K562 (cell line): ENCODE results near the gene ADGRG1. TPM values are rescaled to one million over a fixed set of nuclear protein-coding genes. Genes with fewer than 3 reads are reported as not detected.

Experiments
- ATF1 ChIP-seq, 2 experiments: fragments of 450-650 bp in 1 of 2; IDR thresholded peaks; 2 replicates each; pipeline ENCODE4 v1.6.1; 2016; ENCODE audit warnings: missing compliant biosample characterization in 1 of 2, missing genetic modification characterization in 1 of 2
- E2F3 ChIP-seq: fragments of 250-450 bp; sonication (Bioruptor Pico); IDR thresholded peaks from 2 replicates; pipeline ENCODE4 v1.4.0; 2020; ENCODE audit warnings: mild to moderate bottlenecking
- ETV5 ChIP-seq: sonication (generic); formaldehyde crosslinking; IDR thresholded peaks from 2 replicates; pipeline ENCODE4 v1.4.0; 2020; ENCODE audit warnings: low read depth, mild to moderate bottlenecking, missing genetic modification reagents
- FIP1L1 ChIP-seq: fragments of 200-400 bp; formaldehyde crosslinking; IDR thresholded peaks from 2 replicates; pipeline ENCODE4 v1.6.1; 2018; ENCODE audit warnings: mild to moderate bottlenecking, low read depth, low read length; ENCODE audit not compliant: poor library complexity, severe bottlenecking
- GATAD2A ChIP-seq: fragments of 450-650 bp; IDR thresholded peaks from 2 replicates; pipeline ENCODE4 v1.6.1; 2017
- IRF2 ChIP-seq: sonication (generic); formaldehyde crosslinking; IDR thresholded peaks from 2 replicates; pipeline ENCODE4 v1.8.1; 2022; ENCODE audit warnings: mild to moderate bottlenecking, missing genetic modification reagents
- NFE2L1 ChIP-seq: fragments of 450-650 bp; IDR thresholded peaks from 2 replicates; pipeline ENCODE4 v1.6.1; 2016; ENCODE audit warnings: missing genetic modification characterization, low read depth, mild to moderate bottlenecking, missing compliant biosample characterization, moderate library complexity, borderline replicate concordance
- PHB ChIP-seq: fragments of 250-450 bp; sonication (Bioruptor Pico); IDR thresholded peaks from 2 replicates; pipeline ENCODE4 v1.5.0; 2021
- SAFB2 ChIP-seq: fragments of 200-400 bp; formaldehyde crosslinking; IDR thresholded peaks from 2 replicates; pipeline ENCODE4 v1.6.1; 2018; ENCODE audit warnings: borderline replicate concordance, low read length, low read depth, moderate library complexity; ENCODE audit not compliant: severe bottlenecking
- SAP30 ChIP-seq: fragments of 200-600 bp; sonication (generic); IDR thresholded peaks from 2 replicates; pipeline ENCODE4 v1.6.1; 2012; ENCODE audit warnings: borderline replicate concordance, low read depth, mild to moderate bottlenecking, moderate library complexity, low read length, control low read depth, inconsistent platforms; ENCODE audit not compliant: insufficient read depth, poor library complexity, severe bottlenecking
- SMAD2 ChIP-seq: fragments of 150-350 bp; IDR thresholded peaks from 2 replicates; pipeline ENCODE4 v1.6.1; 2014; ENCODE audit warnings: low read depth, mild to moderate bottlenecking, low read length
- SMAD4 ChIP-seq: fragments of 250-450 bp; sonication (Bioruptor Pico); conservative IDR thresholded peaks from 2 replicates; pipeline ENCODE4 v1.8.0; 2021; ENCODE audit warnings: inconsistent platforms, mild to moderate bottlenecking, moderate library complexity
- SRSF7 ChIP-seq: fragments of 200-400 bp; formaldehyde crosslinking; optimal IDR thresholded peaks from 2 replicates; pipeline ENCODE3; 2017; ENCODE audit warnings: mild to moderate bottlenecking, low read depth, low read length
- STAT5A ChIP-seq: IDR thresholded peaks from 2 replicates; pipeline ENCODE4 v1.6.1; 2012; ENCODE audit warnings: low read length, inconsistent platforms, borderline replicate concordance
- TCF7 ChIP-seq: sonication (generic); IDR thresholded peaks from 2 replicates; pipeline ENCODE4 v1.6.1; 2016; ENCODE audit warnings: antibody characterized with exemption, borderline replicate concordance
- ZNF133 ChIP-seq: fragments of 250-450 bp; sonication (Bioruptor Pico); IDR thresholded peaks from 2 replicates; pipeline ENCODE4 v1.4.0; 2020; ENCODE audit warnings: mild to moderate bottlenecking
- ZNF217 ChIP-seq: sonication (generic); formaldehyde crosslinking; IDR thresholded peaks from 2 replicates; pipeline ENCODE4 v1.8.0; 2022; ENCODE audit warnings: mild to moderate bottlenecking, missing genetic modification reagents
- ZNF316 ChIP-seq: fragments of 450-650 bp; IDR thresholded peaks from 2 replicates; pipeline ENCODE4 v1.6.1; 2016
- ZNF324 ChIP-seq: fragments of 250-450 bp; sonication (Bioruptor Pico); IDR thresholded peaks from 2 replicates; pipeline ENCODE4 v1.4.0; 2020; ENCODE audit warnings: mild to moderate bottlenecking
- ZNF398 ChIP-seq: fragments of 250-450 bp; sonication (Bioruptor Pico); IDR thresholded peaks from 2 replicates; pipeline ENCODE4 v1.8.0; 2021; ENCODE audit warnings: moderate library complexity, mild to moderate bottlenecking, inconsistent platforms
- polyA plus RNA-seq, 8 experiments: library from polyadenylated mRNA; depleted of rRNA in 4 of 8; stranded (reverse) in 5 of 8; unstranded in 3 of 8; fragments of >200 nt; fragmentation: Nextera tagmentation in 2 of 8; fragmentation: Illumina TruSeq in 1 of 8; extraction: Ambion mirVana in 2 of 8; extraction: Trizol in 1 of 8; gene quantifications; 2 replicates each; pipeline versions ENCODE4 v1.2.1 to v1.2.3, GENCODE V29; 2011 to 2014; ENCODE audit warnings: inconsistent platforms in 1 of 8, missing spikeins in 1 of 8
- total RNA-seq, 7 experiments: library from RNA; depleted of rRNA in 6 of 7; stranded (reverse); fragments of >200 nt in 6 of 7; fragmentation: Illumina TruSeq in 2 of 7; extraction: Trizol in 2 of 7; gene quantifications; 2 replicates each; pipeline versions ENCODE4 v1.2.1 to v1.2.3, GENCODE V29; 2011 to 2021; ENCODE audit warnings: low replicate concordance in 1 of 7
- TF ChIP-seq, protein P1 (sequence below): sonication (generic); formaldehyde crosslinking; IDR thresholded peaks from 2 replicates; pipeline ENCODE4 v1.8.1; 2023; ENCODE audit warnings: mild to moderate bottlenecking, missing genetic modification reagents
- TF ChIP-seq, protein P2 (sequence below): fragments of 450-650 bp; formaldehyde crosslinking; IDR thresholded peaks from 2 replicates; pipeline ENCODE4 v1.4.0; 2020; ENCODE audit warnings: mild to moderate bottlenecking
- TF ChIP-seq, protein P3 (sequence below): fragments of 250-450 bp; sonication (Bioruptor Pico); IDR thresholded peaks from 2 replicates; pipeline ENCODE4 v1.4.0; 2020; ENCODE audit warnings: mild to moderate bottlenecking

Gene ADGRG1
- total and polyA plus RNA-seq, 9 of the 15 experiments (the other 6 are each of a cell fraction or from before 2014, with no cell fraction given) = 0.04 to 0.31 (median 0.16) TPM; not detected in 6

DNA sequence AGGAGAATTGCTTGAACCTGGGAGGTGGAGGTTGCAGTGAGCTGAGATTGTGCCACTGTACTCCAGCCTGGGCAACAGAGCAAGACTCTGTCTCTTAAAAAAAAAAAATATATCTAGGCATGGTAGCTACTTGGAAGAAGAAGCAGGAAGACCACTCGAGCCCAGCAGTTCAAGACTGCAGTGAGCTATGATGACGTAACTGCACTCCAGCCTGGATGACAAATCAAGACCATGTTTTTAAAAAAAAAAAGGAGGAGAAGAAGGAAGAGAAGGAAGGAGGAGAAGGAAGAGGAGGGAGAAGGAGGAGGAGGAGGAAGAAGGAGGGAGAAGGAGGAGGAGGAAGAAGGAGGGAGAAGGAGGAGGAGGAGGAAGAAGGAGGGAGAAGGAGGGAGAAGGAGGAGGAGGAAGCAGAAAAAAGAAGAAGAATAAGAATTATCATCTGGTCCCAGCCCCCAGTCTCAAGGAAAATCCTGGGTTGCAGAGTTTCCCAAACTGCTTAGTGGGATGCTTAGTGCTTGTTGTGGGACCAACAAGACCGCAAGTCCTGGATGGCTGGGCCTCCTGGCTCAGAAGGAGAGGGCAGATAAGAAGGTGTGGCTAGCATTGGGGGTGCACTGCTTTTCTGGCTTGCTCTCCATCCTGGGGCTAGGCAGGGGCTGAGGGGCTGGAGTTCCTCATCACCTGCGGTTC, 62.5 kb downstream of the ADGRG1 start (continued):
- TF ChIP-seq, protein P1, sequence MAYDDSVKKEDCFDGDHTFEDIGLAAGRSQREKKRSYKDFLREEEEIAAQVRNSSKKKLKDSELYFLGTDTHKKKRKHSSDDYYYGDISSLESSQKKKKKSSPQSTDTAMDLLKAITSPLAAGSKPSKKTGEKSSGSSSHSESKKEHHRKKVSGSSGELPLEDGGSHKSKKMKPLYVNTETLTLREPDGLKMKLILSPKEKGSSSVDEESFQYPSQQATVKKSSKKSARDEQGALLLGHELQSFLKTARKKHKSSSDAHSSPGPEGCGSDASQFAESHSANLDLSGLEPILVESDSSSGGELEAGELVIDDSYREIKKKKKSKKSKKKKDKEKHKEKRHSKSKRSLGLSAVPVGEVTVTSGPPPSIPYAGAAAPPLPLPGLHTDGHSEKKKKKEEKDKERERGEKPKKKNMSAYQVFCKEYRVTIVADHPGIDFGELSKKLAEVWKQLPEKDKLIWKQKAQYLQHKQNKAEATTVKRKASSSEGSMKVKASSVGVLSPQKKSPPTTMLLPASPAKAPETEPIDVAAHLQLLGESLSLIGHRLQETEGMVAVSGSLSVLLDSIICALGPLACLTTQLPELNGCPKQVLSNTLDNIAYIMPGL (CRISPR knock-in tag) = no peak
- no peak for TF ChIP-seq ZNF133 (CRISPR knock-in tag)
- peak; percentile 60; the same call in 1 of the 2 replicates for TF ChIP-seq SMAD4
- TF ChIP-seq STAT5A = no peak
- TF ChIP-seq, protein P2, sequence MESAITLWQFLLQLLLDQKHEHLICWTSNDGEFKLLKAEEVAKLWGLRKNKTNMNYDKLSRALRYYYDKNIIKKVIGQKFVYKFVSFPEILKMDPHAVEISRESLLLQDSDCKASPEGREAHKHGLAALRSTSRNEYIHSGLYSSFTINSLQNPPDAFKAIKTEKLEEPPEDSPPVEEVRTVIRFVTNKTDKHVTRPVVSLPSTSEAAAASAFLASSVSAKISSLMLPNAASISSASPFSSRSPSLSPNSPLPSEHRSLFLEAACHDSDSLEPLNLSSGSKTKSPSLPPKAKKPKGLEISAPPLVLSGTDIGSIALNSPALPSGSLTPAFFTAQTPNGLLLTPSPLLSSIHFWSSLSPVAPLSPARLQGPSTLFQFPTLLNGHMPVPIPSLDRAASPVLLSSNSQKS = no peak
- TF ChIP-seq ZNF398 (CRISPR knock-in tag) = no peak
- TF ChIP-seq PHB = no peak
- no peak for TF ChIP-seq TCF7
- TF ChIP-seq IRF2 = no peak
- TF ChIP-seq GATAD2A = peak; percentile 76; the same call in 1 of the 2 replicates
- no peak for TF ChIP-seq SMAD2
- TF ChIP-seq NFE2L1 (tag) = no peak
- TF ChIP-seq, protein P3, sequence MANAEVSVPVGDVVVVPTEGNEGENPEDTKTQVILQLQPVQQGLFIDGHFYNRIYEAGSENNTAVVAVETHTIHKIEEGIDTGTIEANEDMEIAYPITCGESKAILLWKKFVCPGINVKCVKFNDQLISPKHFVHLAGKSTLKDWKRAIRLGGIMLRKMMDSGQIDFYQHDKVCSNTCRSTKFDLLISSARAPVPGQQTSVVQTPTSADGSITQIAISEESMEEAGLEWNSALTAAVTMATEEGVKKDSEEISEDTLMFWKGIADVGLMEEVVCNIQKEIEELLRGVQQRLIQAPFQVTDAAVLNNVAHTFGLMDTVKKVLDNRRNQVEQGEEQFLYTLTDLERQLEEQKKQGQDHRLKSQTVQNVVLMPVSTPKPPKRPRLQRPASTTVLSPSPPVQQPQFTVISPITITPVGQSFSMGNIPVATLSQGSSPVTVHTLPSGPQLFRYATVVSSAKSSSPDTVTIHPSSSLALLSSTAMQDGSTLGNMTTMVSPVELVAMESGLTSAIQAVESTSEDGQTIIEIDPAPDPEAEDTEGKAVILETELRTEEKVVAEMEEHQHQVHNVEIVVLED (CRISPR knock-in tag) = no peak
- TF ChIP-seq E2F3 (CRISPR knock-in tag) = no peak
- TF ChIP-seq ZNF324 = no peak
- no peak for TF ChIP-seq SAP30
- no peak for TF ChIP-seq SRSF7
- TF ChIP-seq SAFB2 = no peak
- TF ChIP-seq FIP1L1 = no peak
- TF ChIP-seq ATF1 (CRISPR knock-in tag; IDR thresholded peaks at IDR 0.05) = no peak
- peak; percentile 7; the same call in 1 of the 2 replicates for TF ChIP-seq ATF1 (tag; IDR thresholded peaks at IDR 0.05)
- no peak for TF ChIP-seq ETV5 (CRISPR knock-in tag)
- TF ChIP-seq ZNF316 = 0 out of 2 replicates have a peak, but pooled peaks have one; percentile 4
- TF ChIP-seq ZNF217 (CRISPR knock-in tag) = no peak
